Stimulated activated CD4-positive, alpha-beta T cell treated with anti-CD3 and anti-CD28 coated beads, TNF-alpha, amount 100 ng/mL, for 48 hours (primary cell): ENCODE data around the gene IL17REL.

Experiments used
- DNase-seq, 3 donors: peaks; one replicate each; pipeline ENCODE4 v3.0.0-alpha.2; 2020; ENCODE audit warnings: low read depth in 3 of 3

The IL17REL gene

DNA sequence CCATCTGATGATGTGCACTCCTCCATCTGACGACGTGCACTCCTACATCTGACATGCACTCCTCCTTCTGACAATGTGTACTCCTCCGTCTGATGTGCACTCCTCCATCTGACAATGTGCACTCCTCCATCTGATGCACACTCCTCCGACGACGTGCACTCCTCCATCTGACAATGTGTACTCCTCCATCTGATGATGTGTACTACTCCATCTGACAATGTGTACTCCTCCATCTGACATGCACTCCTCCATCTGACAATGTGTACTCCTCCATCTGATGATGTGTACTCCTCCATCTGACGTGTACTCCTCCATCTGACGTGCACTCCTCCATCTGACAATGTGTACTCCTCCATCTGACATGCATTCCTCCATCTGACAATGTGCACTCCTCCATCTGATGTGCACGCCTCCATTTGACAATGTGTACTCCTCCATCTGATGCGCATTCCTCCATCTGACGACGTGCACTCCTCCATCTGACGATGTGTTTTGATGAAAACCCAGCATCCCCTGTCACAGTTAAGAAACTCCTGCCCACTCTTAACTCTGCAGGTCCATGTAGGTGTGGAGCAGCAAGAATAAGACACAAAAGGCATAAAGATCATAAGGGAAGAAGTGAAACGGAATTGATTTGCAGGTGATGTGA, 9.7 kb upstream of the IL17REL start:
- DNase-seq: no peak

DNA sequence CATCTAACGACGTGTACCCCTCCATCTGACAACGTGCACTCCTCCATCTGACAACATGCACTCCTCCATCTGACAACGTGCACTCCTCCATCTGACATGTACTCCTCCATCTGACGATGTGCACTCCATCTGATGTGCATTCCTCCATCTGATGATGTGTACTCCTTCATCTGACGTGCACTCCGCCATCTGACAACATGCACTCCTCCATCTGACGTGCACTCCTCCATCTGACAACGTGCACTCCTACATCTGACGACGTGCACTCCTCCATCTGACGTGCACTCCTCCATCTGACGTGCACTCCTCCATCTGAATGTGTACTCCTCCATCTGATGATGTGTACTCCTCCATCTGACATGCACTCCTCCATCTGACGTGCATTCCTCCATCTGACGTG, 8.0 kb upstream of the IL17REL start:
- DNase-seq: no peak

GRCh38 chr22:50019316-50019715, 6.8 kb upstream of the IL17REL start:
- DNase-seq: no peak

GRCh38 chr22:50018608-50019285, 6.2 kb upstream of the IL17REL start:
- no peak for DNase-seq

DNA sequence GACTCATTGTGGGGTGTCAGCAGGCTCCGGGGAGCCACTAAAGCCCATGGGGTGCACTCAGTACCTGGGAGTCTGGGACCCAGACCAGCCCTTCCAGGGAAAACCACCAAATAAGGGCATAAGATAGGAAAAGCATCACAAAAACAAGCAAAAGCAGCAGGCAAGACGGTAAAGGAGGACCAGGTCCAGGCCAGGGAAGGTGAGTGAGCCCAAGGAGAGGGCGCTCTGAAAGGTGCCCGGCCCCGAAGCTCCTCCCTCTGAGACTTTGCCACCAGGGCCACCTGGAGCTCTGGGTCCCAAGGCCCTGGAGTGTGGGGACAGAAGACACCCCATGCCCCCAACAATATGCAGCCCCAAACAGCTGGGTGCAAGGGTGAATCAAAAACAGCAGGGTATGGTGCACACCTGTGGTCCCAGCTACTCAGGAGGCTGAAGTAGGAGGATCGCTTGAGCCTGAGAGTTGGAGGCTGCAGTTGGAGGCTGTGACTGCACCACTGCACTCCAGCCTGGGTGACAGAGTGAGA, 5.2 kb upstream of the IL17REL start:
- DNase-seq: no peak

DNA sequence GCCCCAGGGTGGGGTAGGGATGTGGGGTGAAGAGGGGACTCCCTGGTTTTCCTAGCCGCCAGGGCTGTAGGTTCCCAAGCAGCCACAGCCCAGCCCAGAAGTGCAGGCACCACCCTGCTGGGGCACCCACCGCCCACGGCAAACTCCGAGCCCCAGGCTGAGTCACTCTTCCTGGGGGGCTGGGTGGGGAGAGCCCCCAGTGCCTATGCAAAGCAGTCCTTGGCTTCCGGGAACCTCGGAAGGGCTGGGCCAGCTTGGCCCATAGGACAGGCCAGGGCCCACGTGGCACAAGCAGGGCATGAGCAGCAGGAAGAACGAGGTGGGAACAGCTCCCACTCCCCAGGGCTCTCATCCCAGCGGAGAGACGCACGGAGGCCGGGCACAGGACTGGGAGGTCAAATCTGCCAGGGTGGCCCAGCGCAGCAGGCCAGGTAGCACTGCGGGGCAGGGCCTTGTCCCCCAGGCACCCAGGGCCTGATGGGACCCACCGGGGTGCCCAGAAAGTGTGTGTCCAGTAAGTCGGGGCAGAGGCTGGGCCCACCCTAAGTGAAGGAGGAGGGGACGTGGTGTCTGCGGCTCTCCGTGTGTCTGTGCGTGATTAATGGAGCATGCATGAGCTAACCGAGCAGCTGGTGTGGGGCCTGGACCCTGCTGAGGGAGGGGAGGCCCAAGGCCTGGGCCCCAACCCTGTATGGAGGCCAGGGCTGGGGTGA, 4.6 kb upstream of the IL17REL start:
- peak; percentile 67 to 84 (median 67) for DNase-seq

DNA sequence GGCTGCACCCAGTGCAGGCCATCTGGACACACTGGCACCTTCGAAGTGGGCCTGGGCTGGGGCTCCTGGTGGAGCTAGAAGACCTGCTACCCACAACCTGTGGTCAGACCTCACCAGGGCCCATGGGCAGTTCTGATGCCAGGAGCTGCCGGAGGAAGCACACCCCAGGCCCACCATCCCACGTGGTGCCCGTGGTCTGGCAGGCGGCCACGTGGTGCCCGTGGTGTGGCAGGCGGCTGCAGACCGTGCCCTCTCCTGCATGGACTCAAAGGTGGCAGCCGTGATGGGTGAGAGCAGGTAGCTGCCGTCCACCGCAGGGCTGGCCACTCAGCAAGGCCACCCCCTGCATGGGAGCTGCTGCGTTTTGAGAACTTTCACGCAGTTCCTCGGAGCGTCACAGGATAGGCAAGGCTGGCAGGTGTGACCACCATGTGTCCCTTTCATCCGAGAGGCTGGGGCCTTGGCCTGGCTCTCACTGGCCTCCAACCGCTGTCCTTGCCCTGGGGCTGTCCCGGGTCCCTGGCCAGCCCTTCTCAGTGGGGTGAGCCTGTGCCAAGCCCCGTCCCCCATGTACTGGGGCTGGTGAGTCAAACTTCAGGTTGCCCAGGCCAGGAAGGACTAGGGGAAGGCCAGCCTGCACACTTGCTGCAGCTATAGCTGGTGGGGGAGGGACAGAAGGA, 3.9 kb upstream of the IL17REL start:
- DNase-seq: no peak

DNA sequence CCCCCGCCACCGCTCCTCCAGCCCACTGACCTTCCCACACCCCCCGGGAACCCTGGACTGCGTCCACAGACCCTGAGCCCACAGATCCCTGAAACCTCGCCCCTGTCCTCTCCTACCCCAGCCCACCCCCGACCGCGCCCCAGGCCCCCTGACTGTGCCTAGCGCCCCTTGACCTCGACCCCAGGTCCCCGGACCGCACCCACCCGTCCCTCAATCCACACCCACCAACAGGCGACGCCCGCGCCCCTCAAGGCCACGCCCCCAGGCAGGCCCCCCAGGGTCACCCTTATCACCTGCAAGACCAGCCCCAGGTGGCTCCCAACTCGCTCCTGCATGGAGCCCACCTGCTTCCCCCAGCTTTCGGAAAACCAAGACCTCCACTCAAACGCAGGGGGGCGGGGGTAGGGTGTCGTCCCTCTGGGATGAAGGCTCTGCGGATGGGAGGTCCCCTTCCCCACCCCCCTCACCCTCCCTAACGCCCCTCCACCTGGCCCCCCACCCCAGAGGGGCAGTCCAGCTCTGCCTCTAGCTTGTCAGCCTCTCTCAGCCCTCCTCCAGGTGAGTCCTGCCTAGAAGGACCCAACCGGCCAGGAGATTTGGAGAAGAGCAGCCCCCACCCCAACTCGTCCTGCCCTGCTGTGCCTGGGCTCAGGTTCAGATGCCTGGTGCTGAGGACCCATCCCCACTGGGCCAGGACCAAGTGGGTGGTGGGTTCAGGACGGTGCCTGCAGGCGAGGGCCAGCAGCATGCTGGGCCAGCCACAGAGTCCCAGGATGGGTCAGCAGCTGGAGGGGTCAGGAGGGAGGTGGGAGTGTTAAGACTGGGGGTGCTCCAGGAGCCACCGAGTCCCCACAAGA, 3.1 kb upstream of the IL17REL start:
- DNase-seq: no peak

GRCh38 chr22:50014655-50015401, 2.3 kb upstream of the IL17REL start:
- no peak for DNase-seq

DNA sequence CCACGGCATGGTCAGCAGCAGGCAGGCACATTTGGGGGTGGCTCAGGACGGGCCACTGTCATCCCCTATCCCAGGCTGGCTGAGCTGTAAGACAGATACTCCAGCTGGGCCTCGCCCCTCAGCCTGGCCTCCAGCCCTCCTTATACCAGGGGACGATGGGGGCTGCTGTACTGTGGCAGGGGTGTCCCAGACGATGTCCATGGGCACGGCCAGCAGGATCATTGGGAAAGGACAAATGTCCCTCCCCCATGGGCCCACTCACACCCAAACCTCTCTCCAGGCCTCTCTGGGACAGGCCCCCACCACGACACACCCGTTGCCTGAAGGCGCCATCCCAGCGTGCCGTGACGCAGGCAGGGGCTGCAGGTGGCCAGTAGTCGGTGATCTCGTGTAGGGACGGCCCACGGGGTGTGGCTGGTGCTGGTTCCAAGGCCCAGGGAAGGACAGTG, 1.5 kb upstream of the IL17REL start:
- no peak for DNase-seq

DNA sequence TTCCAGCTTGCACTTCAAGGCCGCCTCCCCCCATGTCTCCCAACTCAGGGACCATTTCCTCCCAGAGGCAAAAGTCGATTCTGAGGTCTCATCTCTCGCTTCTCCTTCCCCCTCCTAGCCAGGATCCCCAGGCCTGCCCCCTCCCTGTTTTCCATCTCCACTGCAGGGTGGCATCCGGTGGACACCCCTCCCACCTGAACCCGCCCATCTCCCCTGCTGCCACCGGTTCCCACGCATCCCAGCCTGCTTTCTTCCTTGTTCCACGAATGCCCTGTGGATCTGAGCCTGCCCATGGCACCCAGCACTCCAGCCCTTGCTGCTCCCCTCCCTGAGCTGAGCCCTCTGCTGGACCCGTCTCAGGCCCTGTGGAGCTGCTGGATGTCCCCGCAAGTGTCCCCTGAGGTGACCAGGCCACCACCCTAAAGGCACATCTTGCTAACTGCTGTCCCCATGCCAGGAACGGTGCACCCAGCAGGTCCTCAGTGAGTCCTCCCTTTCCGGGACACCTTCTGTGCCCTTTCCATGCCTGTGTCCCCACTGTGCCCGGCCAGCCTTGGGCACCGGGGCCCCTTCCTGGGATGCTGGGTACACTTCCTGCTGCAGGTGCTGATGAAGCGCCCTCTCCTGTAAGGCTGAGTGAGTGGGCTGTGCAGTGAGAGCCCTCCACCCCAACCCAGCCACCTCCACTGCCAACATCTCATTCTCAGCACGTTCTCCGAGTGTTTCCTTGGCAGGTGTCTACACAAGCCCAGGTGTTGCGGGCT, 936 bp downstream of the IL17REL start:
- DNase-seq: no peak

- no peak for DNase-seq
Measured at GRCh38 chr22:50010676-50011446, 1.7 kb downstream of the IL17REL start.

- no peak for DNase-seq
Measured at GRCh38 chr22:50009765-50010675, 2.5 kb downstream of the IL17REL start.

DNA sequence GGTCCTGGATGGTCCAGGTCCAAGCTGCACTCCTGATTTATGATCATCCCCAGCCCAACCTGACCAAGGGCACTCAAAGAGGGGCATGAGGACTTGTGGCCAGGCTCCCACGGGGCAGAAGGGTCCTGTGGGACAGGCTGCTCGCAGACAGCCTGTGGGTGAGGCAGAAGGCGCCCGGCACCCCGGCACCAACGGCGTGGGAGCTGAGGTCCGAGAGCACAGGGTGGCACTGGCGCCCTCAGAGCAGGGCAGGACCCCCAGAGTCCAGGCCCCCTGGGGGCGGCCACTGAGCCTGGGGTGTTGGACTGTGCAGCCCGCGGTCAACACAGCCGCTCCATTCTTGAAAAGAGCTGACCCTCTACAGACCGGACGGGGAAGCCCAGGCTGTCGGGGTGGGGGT, 3.3 kb downstream of the IL17REL start:
- no peak for DNase-seq

GRCh38 chr22:50008151-50009040, 4.2 kb downstream of the IL17REL start:
- DNase-seq: no peak

DNA sequence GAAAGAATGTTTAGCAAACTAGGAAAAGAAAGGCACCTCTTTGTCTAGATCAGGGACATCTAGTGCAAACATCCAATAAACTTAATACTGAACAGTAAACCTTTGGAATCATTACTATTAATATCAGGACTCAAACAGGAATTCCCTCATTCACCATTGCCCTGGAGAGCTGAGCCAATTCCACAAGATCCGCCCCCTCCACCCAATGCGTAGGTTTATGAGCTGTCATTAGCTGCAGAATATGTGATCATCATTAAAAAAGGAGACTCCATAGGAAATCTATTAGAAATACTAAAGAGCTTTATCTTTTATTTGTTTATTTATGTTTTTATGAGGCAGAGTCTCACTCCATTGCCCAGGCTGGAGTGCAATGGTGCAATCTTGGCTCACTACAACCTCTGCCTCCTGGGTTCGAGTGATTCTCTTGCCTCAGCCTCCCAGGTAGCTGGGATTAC, 5.5 kb downstream of the IL17REL start:
- no peak for DNase-seq

DNA sequence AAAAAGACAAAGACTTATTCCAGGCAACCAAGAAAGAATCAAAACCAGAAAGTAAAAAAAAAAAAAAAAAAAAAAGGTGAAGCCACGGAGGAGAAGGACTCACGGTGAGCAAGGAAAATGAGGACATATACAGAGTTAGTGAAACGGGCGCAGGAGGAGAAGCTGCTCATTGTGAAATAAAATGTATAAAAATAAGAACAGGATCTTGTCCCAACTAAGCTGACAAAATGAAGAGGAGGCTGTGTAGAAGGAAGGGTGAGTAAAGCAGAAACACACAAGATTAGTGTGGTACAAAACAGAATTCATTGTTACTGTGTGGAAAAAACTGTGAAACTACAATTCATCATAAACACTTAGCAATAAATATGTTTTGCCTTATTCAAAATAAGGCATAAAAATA, 7.6 kb downstream of the IL17REL start:
- no peak for DNase-seq
